ENCODE results near the gene ARHGAP8. TPM values are rescaled to one million over a fixed set of nuclear protein-coding genes. Genes with fewer than 3 reads are reported as not detected.

Gene ARHGAP8
- polyA plus RNA-seq, 2 of the 4 experiments (the other 2 are of a cell fraction): 1.2 to 3.8 TPM

DNA sequence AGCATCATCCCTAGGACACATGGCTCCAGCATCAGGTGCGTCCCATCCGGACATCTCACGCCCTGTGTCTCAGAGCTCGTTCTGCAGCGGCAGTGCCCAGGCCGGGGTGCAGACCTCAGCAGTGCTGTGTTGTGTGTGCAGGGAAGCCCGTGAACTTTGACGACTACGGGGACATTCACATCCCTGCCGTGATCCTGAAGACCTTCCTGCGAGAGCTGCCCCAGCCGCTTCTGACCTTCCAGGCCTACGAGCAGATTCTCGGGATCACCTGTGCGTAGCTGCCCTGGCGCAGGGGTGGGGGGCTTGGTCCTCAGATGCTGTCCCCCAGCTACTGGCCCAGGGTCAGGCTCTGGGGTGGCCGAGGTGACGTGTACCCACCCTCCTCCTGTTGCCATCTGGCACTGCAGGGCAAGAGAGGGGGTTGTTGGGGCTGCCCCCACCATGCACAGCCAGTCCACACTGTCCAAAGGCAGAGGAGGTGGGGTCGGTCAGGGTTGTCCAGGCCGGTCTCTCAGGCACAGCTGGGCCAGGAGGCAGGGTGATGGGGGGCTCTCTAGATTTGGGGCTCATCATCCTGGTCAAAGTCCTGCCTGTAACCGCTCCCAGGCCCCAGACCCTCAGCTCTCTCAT is 96.5 kb downstream of the ARHGAP8 start:
- CTCF ChIA-PET: no interaction called here
- H3K4me3 ChIP-seq: no peak overlapping the region
- FAIRE-seq (no peak), DNase-seq (ENCODE audit: low read depth in 1 of 2, low spot score in 1 of 2) (no peak), ATAC-seq (no peak)
- no peak overlapping the region for H3K4me2 ChIP-seq
- no CpG with 5 or more reads among the region's 21 CpGs for WGBS (ENCODE audit: missing lambda C conversion rate)
- H3K4me1 ChIP-seq: no peaks in the 10 kb centered on the region
- POLR2A ChIA-PET: no interaction called here
- TF ChIP-seq, protein P1, sequence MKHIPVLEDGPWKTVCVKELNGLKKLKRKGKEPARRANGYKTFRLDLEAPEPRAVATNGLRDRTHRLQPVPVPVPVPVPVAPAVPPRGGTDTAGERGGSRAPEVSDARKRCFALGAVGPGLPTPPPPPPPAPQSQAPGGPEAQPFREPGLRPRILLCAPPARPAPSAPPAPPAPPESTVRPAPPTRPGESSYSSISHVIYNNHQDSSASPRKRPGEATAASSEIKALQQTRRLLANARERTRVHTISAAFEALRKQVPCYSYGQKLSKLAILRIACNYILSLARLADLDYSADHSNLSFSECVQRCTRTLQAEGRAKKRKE (CRISPR knock-in tag; IDR thresholded peaks at IDR 0.05; ENCODE audit: low read depth): no peak
- TF ChIP-seq TFCP2L1 (CRISPR knock-in tag; IDR thresholded peaks at IDR 0.05): no peak
- TF ChIP-seq CEBPB (IDR thresholded peaks at IDR 0.05): no peak
- TF ChIP-seq EP300 (IDR thresholded peaks at IDR 0.05): no peak
- no peak for TF ChIP-seq POLR2AphosphoS2 (conservative IDR thresholded peaks at IDR 0.05; ENCODE audit: low read length)
- no peak for TF ChIP-seq HEYL (CRISPR knock-in tag; IDR thresholded peaks at IDR 0.05)
- TF ChIP-seq, protein P2, sequence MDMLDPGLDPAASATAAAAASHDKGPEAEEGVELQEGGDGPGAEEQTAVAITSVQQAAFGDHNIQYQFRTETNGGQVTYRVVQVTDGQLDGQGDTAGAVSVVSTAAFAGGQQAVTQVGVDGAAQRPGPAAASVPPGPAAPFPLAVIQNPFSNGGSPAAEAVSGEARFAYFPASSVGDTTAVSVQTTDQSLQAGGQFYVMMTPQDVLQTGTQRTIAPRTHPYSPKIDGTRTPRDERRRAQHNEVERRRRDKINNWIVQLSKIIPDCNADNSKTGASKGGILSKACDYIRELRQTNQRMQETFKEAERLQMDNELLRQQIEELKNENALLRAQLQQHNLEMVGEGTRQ (IDR thresholded peaks at IDR 0.05): no peak
- TF ChIP-seq, protein P3, sequence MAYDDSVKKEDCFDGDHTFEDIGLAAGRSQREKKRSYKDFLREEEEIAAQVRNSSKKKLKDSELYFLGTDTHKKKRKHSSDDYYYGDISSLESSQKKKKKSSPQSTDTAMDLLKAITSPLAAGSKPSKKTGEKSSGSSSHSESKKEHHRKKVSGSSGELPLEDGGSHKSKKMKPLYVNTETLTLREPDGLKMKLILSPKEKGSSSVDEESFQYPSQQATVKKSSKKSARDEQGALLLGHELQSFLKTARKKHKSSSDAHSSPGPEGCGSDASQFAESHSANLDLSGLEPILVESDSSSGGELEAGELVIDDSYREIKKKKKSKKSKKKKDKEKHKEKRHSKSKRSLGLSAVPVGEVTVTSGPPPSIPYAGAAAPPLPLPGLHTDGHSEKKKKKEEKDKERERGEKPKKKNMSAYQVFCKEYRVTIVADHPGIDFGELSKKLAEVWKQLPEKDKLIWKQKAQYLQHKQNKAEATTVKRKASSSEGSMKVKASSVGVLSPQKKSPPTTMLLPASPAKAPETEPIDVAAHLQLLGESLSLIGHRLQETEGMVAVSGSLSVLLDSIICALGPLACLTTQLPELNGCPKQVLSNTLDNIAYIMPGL (CRISPR knock-in tag; IDR thresholded peaks at IDR 0.05; ENCODE audit: borderline replicate concordance): no peak
- TF ChIP-seq RFX5 (IDR thresholded peaks at IDR 0.05): no peak
- TF ChIP-seq, protein P4, sequence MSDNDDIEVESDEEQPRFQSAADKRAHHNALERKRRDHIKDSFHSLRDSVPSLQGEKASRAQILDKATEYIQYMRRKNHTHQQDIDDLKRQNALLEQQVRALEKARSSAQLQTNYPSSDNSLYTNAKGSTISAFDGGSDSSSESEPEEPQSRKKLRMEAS (IDR thresholded peaks at IDR 0.05): no peak
- TF ChIP-seq, protein P5, sequence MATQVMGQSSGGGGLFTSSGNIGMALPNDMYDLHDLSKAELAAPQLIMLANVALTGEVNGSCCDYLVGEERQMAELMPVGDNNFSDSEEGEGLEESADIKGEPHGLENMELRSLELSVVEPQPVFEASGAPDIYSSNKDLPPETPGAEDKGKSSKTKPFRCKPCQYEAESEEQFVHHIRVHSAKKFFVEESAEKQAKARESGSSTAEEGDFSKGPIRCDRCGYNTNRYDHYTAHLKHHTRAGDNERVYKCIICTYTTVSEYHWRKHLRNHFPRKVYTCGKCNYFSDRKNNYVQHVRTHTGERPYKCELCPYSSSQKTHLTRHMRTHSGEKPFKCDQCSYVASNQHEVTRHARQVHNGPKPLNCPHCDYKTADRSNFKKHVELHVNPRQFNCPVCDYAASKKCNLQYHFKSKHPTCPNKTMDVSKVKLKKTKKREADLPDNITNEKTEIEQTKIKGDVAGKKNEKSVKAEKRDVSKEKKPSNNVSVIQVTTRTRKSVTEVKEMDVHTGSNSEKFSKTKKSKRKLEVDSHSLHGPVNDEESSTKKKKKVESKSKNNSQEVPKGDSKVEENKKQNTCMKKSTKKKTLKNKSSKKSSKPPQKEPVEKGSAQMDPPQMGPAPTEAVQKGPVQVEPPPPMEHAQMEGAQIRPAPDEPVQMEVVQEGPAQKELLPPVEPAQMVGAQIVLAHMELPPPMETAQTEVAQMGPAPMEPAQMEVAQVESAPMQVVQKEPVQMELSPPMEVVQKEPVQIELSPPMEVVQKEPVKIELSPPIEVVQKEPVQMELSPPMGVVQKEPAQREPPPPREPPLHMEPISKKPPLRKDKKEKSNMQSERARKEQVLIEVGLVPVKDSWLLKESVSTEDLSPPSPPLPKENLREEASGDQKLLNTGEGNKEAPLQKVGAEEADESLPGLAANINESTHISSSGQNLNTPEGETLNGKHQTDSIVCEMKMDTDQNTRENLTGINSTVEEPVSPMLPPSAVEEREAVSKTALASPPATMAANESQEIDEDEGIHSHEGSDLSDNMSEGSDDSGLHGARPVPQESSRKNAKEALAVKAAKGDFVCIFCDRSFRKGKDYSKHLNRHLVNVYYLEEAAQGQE (IDR thresholded peaks at IDR 0.05): no peak
- no peak for TF ChIP-seq TP53 (CRISPR knock-in tag; IDR thresholded peaks at IDR 0.05)
- no peak for TF ChIP-seq KDM5A (IDR thresholded peaks at IDR 0.05)
- no peak overlapping the region for H3K27ac ChIP-seq
- no peaks in the 10 kb centered on the region; the same call in 2 of the 3 replicates for H3K9me3 ChIP-seq

DNA sequence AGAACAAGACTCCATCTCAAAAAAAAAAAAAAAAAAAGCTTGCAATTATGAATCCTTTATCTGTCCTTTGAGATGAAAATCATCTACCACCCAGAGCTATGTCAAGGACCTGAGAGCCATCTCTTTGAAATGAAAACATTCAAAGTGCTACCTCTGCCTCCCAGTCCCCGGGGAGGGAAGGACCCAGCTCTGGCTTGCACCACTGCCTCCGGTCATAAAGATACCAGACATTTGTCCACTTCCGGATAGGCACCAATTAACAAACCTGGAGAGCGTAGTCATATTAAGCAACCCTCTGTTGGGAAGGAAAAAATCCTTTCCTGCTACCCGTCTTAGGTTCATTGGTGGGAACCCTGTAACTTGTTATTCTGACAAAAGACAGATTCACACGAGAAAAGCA is 98.6 kb downstream of the ARHGAP8 start:
- no peak overlapping the region for H3K4me2 ChIP-seq
- FAIRE-seq: no peak
- DNase-seq (ENCODE audit: low read depth in 1 of 2, low spot score in 1 of 2): no peak
- ATAC-seq: no peak
- ChIA-PET POLR2A (no interaction called here), CTCF (interaction anchor here (0.6 kb wide), 4 partner anchors 182 to 1139 kb away, joined by 3 to 4 read pairs (median 4); no protein-coding TSS in a partner anchor)
- no peaks in the 10 kb centered on the region for H3K4me1 ChIP-seq
- no peak overlapping the region for H3K4me3 ChIP-seq
- H3K9me3 ChIP-seq: no peaks in the 10 kb centered on the region
- WGBS (ENCODE audit: missing lambda C conversion rate): 63% methylated on average over 6 of the region's 6 CpGs
- H3K27ac ChIP-seq: no peak overlapping the region
- TF ChIP-seq FOSL2 (IDR thresholded peaks at IDR 0.05) (no peak), FOSL2 (CRISPR knock-in tag; IDR thresholded peaks at IDR 0.05) (no peak), PHF8 (IDR thresholded peaks at IDR 0.05; ENCODE audit: borderline replicate concordance, low read depth) (no peak), SMC3 (IDR thresholded peaks at IDR 0.05) (no peak), RNF2 (IDR thresholded peaks at IDR 0.05; ENCODE audit: borderline replicate concordance, low read depth) (no peak), CBX8 (IDR thresholded peaks at IDR 0.05) (no peak), CHD2 (IDR thresholded peaks at IDR 0.05; ENCODE audit: low read length, partially characterized antibody) (no peak), JUN (IDR thresholded peaks at IDR 0.05) (no peak), GATA3 (IDR thresholded peaks at IDR 0.05; ENCODE audit: borderline replicate concordance) (no peak), HOXB5 (CRISPR knock-in tag; IDR thresholded peaks at IDR 0.05) (no peak), HOXB13 (CRISPR knock-in tag; IDR thresholded peaks at IDR 0.05; ENCODE audit: low read depth) (no peak), POLR2A (IDR thresholded peaks at IDR 0.05; ENCODE audit: low read length) (no peak), CBX2 (IDR thresholded peaks at IDR 0.05; ENCODE audit: borderline replicate concordance, low read depth) (no peak)
- TF ChIP-seq, protein P6, sequence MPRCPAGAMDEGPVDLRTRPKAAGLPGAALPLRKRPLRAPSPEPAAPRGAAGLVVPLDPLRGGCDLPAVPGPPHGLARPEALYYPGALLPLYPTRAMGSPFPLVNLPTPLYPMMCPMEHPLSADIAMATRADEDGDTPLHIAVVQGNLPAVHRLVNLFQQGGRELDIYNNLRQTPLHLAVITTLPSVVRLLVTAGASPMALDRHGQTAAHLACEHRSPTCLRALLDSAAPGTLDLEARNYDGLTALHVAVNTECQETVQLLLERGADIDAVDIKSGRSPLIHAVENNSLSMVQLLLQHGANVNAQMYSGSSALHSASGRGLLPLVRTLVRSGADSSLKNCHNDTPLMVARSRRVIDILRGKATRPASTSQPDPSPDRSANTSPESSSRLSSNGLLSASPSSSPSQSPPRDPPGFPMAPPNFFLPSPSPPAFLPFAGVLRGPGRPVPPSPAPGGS (IDR thresholded peaks at IDR 0.05): no peak
- TF ChIP-seq, protein P7, sequence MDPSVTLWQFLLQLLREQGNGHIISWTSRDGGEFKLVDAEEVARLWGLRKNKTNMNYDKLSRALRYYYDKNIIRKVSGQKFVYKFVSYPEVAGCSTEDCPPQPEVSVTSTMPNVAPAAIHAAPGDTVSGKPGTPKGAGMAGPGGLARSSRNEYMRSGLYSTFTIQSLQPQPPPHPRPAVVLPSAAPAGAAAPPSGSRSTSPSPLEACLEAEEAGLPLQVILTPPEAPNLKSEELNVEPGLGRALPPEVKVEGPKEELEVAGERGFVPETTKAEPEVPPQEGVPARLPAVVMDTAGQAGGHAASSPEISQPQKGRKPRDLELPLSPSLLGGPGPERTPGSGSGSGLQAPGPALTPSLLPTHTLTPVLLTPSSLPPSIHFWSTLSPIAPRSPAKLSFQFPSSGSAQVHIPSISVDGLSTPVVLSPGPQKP (IDR thresholded peaks at IDR 0.05; ENCODE audit: low read depth, low read length): no peak
- TF ChIP-seq, protein P1 (CRISPR knock-in tag; IDR thresholded peaks at IDR 0.05; ENCODE audit: low read depth): no peak

All from A549 (cell line).